ENCODE results near the gene RELT. TPM values are rescaled to one million over a fixed set of nuclear protein-coding genes. Genes with fewer than 3 reads are reported as not detected.

RELT gene
- total RNA-seq, 1 experiment from 2014 or later = 7.8 TPM

DNA sequence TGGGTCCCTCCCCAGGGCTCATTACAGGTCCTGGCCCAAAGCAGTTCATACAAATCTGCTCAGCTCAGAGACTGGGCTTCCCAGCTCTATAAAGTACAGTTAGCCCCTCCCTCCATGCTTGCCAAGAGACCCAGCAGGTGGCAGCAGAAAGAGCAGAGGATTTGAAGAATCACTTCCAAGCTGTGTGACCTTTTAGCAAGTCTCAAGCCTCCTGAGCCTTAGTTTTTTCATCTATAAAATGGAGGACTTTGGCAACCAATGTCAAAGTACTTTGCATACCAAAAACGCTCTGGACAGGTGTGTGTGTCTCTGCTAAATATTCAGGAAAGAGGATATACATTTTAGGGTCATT is 26.6 kb downstream of the RELT start:
- Histone ChIP-seq H3K4me2 (no peak overlapping the region), H4K20me1 (ENCODE audit: insufficient read depth) (no peaks in the 10 kb centered on the region), H3K9me3 (ENCODE audit: insufficient read depth, low read depth) (no peaks in the 10 kb centered on the region), H3F3A (ENCODE audit: insufficient read depth, low read depth) (no peaks in the 10 kb centered on the region), H3K79me2 (ENCODE audit: low read depth) (no peaks in the 10 kb centered on the region), H3K4me1 (replicated peaks; ENCODE audit: insufficient read depth) (no peaks in the 10 kb centered on the region), H3K27me3 (ENCODE audit: insufficient read depth, low read depth) (no peaks in the 10 kb centered on the region), H3K27ac (no peak overlapping the region), H2AFZ (no peak overlapping the region), H3K4me3 (no peak overlapping the region), H3K36me3 (ENCODE audit: low read depth) (no peaks in the 10 kb centered on the region), H3K9me2 (ENCODE audit: insufficient read depth) (no peaks in the 10 kb centered on the region)
- no TSS peak for BruUV-seq (replicated peaks)
- DNase-seq = no peak
- ChIA-PET CTCF (no interaction called here), POLR2A (ENCODE audit: unreplicated experiment) (no interaction called here)
- no peak for TF ChIP-seq EZH2 (IDR thresholded peaks at IDR 0.05; ENCODE audit: low read depth)
- TF ChIP-seq, protein P1, sequence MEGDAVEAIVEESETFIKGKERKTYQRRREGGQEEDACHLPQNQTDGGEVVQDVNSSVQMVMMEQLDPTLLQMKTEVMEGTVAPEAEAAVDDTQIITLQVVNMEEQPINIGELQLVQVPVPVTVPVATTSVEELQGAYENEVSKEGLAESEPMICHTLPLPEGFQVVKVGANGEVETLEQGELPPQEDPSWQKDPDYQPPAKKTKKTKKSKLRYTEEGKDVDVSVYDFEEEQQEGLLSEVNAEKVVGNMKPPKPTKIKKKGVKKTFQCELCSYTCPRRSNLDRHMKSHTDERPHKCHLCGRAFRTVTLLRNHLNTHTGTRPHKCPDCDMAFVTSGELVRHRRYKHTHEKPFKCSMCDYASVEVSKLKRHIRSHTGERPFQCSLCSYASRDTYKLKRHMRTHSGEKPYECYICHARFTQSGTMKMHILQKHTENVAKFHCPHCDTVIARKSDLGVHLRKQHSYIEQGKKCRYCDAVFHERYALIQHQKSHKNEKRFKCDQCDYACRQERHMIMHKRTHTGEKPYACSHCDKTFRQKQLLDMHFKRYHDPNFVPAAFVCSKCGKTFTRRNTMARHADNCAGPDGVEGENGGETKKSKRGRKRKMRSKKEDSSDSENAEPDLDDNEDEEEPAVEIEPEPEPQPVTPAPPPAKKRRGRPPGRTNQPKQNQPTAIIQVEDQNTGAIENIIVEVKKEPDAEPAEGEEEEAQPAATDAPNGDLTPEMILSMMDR (conservative IDR thresholded peaks at IDR 0.05) = peak; percentile 33; the same call in 1 of the 2 replicates
- intact Hi-C loops (cut with micrococcal nuclease; ENCODE audit: unreplicated experiment) = no loop called here

DNA sequence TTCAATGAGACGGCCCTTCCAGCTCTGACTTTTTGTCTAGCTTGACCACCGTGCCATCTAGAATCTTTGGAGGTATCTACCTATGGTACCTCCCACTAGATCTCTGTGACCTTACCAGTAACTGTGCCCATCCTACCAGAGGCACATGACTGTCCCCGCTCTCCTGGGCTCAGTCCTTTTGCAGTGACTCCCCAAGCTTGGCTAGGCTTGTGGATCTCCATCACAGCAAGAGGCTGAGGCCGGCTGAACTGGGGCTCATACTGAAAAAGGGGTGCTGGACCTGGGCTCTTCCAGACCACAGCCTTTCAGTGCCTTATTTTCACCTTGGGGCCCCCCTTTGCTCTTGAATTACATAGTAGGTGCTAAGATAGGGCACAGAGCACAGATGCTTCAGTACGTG is 27.3 kb downstream of the RELT start:
- CTCF ChIA-PET = no interaction called here

DNA sequence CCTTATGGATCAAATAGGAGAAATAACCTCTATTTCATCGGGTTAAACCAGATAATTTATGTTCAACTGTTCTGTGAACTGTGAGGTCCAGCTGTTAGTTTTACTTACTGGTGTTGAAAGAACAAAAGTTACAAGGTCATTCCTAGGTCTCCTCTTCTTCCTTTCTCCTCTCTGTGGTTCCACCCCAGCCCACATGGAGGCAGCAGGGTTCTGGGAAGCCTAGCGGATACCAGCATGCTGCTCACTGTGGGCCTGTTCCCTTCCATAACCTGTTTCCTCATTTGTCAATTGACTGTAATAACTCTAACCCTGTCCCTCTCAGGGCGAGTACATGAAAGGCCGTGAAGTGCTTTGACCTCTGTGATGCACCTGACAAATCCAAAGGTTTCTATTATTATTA is 27.8 kb downstream of the RELT start:
- H3K4me2 ChIP-seq = no peak overlapping the region
- POLR2A ChIA-PET (ENCODE audit: unreplicated experiment) = no interaction called here
- no peaks in the 10 kb centered on the region for H3K36me3 ChIP-seq (ENCODE audit: low read depth)
- no peaks in the 10 kb centered on the region for H3K27me3 ChIP-seq (ENCODE audit: insufficient read depth, low read depth)
- no TSS peak for BruUV-seq (replicated peaks)
- no peaks in the 10 kb centered on the region for H3K79me2 ChIP-seq (ENCODE audit: low read depth)
- H3K9me3 ChIP-seq (ENCODE audit: insufficient read depth, low read depth) = no peaks in the 10 kb centered on the region
- no peaks in the 10 kb centered on the region for H3K4me1 ChIP-seq (replicated peaks; ENCODE audit: insufficient read depth)
- no peak overlapping the region for H3K4me3 ChIP-seq
- H4K20me1 ChIP-seq (ENCODE audit: insufficient read depth) = no peaks in the 10 kb centered on the region
- intact Hi-C loops (cut with micrococcal nuclease; ENCODE audit: unreplicated experiment) = loop anchor here (1.0 kb wide), 1 partner anchor 257 kb away; no protein-coding TSS in a partner anchor
- TF ChIP-seq, protein P1 (conservative IDR thresholded peaks at IDR 0.05) = peak; percentile 58
- TF ChIP-seq EZH2 (IDR thresholded peaks at IDR 0.05; ENCODE audit: low read depth) = no peak
- H3F3A ChIP-seq (ENCODE audit: insufficient read depth, low read depth) = no peaks in the 10 kb centered on the region
- DNase-seq = peak in 1 of 2 experiments; percentile 47
- H3K9me2 ChIP-seq (ENCODE audit: insufficient read depth) = no peaks in the 10 kb centered on the region
- CTCF ChIA-PET = no interaction called here
- H3K27ac ChIP-seq = no peak overlapping the region
- no peak overlapping the region for H2AFZ ChIP-seq

More for the DNA sequence above, 27.3 kb downstream of the RELT start:
- H3K27ac ChIP-seq = no peak overlapping the region
- TF ChIP-seq, protein P1 (conservative IDR thresholded peaks at IDR 0.05) = no peak
- TF ChIP-seq EZH2 (IDR thresholded peaks at IDR 0.05; ENCODE audit: low read depth) = no peak
- H2AFZ ChIP-seq = no peak overlapping the region
- H3F3A ChIP-seq (ENCODE audit: insufficient read depth, low read depth) = no peaks in the 10 kb centered on the region
- no peaks in the 10 kb centered on the region for H3K79me2 ChIP-seq (ENCODE audit: low read depth)
- POLR2A ChIA-PET (ENCODE audit: unreplicated experiment) = no interaction called here
- intact Hi-C loops (cut with micrococcal nuclease; ENCODE audit: unreplicated experiment) = no loop called here
- H3K4me3 ChIP-seq = no peak overlapping the region
- no peak for DNase-seq
- H4K20me1 ChIP-seq (ENCODE audit: insufficient read depth) = no peaks in the 10 kb centered on the region
- H3K9me3 ChIP-seq (ENCODE audit: insufficient read depth, low read depth) = no peaks in the 10 kb centered on the region
- H3K9me2 ChIP-seq (ENCODE audit: insufficient read depth) = no peaks in the 10 kb centered on the region
- no TSS peak for BruUV-seq (replicated peaks)
- H3K4me2 ChIP-seq = no peak overlapping the region
- no peaks in the 10 kb centered on the region for H3K4me1 ChIP-seq (replicated peaks; ENCODE audit: insufficient read depth)
- no peaks in the 10 kb centered on the region for H3K36me3 ChIP-seq (ENCODE audit: low read depth)
- no peaks in the 10 kb centered on the region for H3K27me3 ChIP-seq (ENCODE audit: insufficient read depth, low read depth)
